Tibial nerve (tissue), 4 donors: ENCODE measurements around the gene C2orf81. TPM values are rescaled to one million over a fixed set of nuclear protein-coding genes. Genes with fewer than 3 reads are reported as not detected.
"Not testable (repeated sequence)": the region's sequence is repeated elsewhere in the genome, so short reads cannot be mapped to it uniquely, and the experiment has no call there.

Source experiments
- DNase-seq, 2 donors: peaks; one replicate each; pipeline ENCODE4 v3.0.0-alpha.2; 2019; ENCODE audit warnings: low spot score in 2 of 2
- H3K27ac ChIP-seq, 4 donors: fragments of 200-600 bp; sonication (generic) in 3 of 4; one replicate each; pipeline ENCODE4 v1.5.1; 2017 to 2019; ENCODE audit warnings: mild to moderate bottlenecking in 1 of 4
- H3K27me3 ChIP-seq, 2 donors: fragments of 200-600 bp; sonication (generic) in 1 of 2; one replicate each; pipeline versions ENCODE4 v1.5.1 to v1.6.0; 2017 to 2019
- H3K36me3 ChIP-seq, 3 donors: fragments of 200-600 bp; sonication (generic); one replicate each; pipeline ENCODE4 v1.5.1; 2018 to 2019
- H3K4me1 ChIP-seq, 4 donors: fragments of 200-600 bp; sonication (generic) in 3 of 4; one replicate each; pipeline ENCODE4 v1.5.1; 2017 to 2019
- H3K4me3 ChIP-seq, 4 donors: fragments of 200-600 bp; sonication (generic) in 3 of 4; one replicate each; pipeline ENCODE4 v1.5.1; 2017 to 2019; ENCODE audit warnings: mild to moderate bottlenecking in 1 of 4, moderate library complexity in 1 of 4
- H3K9me3 ChIP-seq, 4 donors: fragments of 200-600 bp; sonication (generic) in 3 of 4; one replicate each; pipeline ENCODE4 v1.5.1; 2017 to 2019
- CTCF ChIP-seq, 5 experiments: fragments of 200-600 bp in 3 of 5; fragments of 450-650 bp in 2 of 5; sonication (generic) in 3 of 5; IDR thresholded peaks; one replicate each; pipeline ENCODE4 v1.5.1; 2016 to 2019; ENCODE audit warnings: antibody characterized with exemption in 5 of 5, mild to moderate bottlenecking in 3 of 5, moderate library complexity in 2 of 5
- EP300 ChIP-seq, 2 donors: sonication (generic); formaldehyde crosslinking; IDR thresholded peaks; one replicate each; pipeline ENCODE4 v1.6.1; 2017; ENCODE audit warnings: antibody characterized with exemption in 2 of 2, mild to moderate bottlenecking in 1 of 2
- POLR2A ChIP-seq, 2 donors: fragments of 450-650 bp; IDR thresholded peaks; one replicate each; pipeline ENCODE4 v1.6.1; 2017; ENCODE audit warnings: antibody characterized with exemption in 2 of 2, mild to moderate bottlenecking in 2 of 2, moderate library complexity in 2 of 2
- WGBS, 2 donors: methylation state at CpG; one replicate each; pipeline ENCODE4 v1.1.5; 2018; 5-methylcytosine and 5-hydroxymethylcytosine counted together
- total RNA-seq, 4 donors: library from RNA; depleted of rRNA; stranded (reverse); fragments of >200 nt; gene quantifications; one replicate each; pipeline ENCODE4 v1.1.0, GENCODE V29; 2016

Gene C2orf81
- 10 to 100 TPM in 1 of 4 donors, 1 to 10 TPM in 3; 4.5 to 14.4 (median 5.3) TPM for total RNA-seq

- DNase-seq: peak; percentile 64 to 67
- peak in 1 of 2 donors; percentile 78 for TF ChIP-seq EP300 (IDR thresholded peaks at IDR 0.05)
- peak; percentile 26 to 40 for TF ChIP-seq POLR2A (IDR thresholded peaks at IDR 0.05)
- TF ChIP-seq CTCF (IDR thresholded peaks at IDR 0.05): no peak
- H3K4me1 ChIP-seq: peaks cover 0 to 27% (median 9%) of the 10 kb centered on the region in 4 donors
- H3K27ac ChIP-seq: peak within 1 kb of the TSS; percentile 2 to 88 (median 82)
- no peaks in the 10 kb centered on the region for H3K27me3 ChIP-seq
- peak within 1 kb of the TSS; percentile 42 to 70 (median 54) for H3K4me3 ChIP-seq
- WGBS, 2 donors: 0 to 1% methylated on average over 32 to 57 of the region's 57 CpGs
- H3K9me3 ChIP-seq: no peaks in the 10 kb centered on the region
- peaks cover 0 to 16% (median 0%) of the 10 kb centered on the region in 3 donors for H3K36me3 ChIP-seq
Observed at GRCh38 chr2:74421221-74421870, at the start of gene C2orf81, which contains the start of gene WDR54. C2orf81 (minus strand) TSS chr2:74421619; CDS start chr2:74421560, 59 bp downstream. WDR54 (plus strand) TSS chr2:74421730; CDS start chr2:74422154, 424 bp downstream.

GRCh38 chr2:74470742-74471141, 49.3 kb upstream of the C2orf81 start:
- H3K9me3 ChIP-seq, H3K27ac ChIP-seq, H3K27me3 ChIP-seq, DNase-seq, H3K4me3 ChIP-seq: not testable (repeated sequence)
- WGBS, 2 donors: 90% methylated on average over 12 of the region's 12 CpGs
- H3K36me3 ChIP-seq: peaks cover 0 to 20% (median 0%) of the 10 kb centered on the region in 3 donors
- H3K4me1 ChIP-seq: peaks cover 0 to 32% (median 18%) of the 10 kb centered on the region in 4 donors

GRCh38 chr2:74464406-74464805, 43.0 kb upstream of the C2orf81 start:
- H3K36me3 ChIP-seq: peaks cover 0 to 33% (median 0%) of the 10 kb centered on the region in 3 donors
- no peaks in the 10 kb centered on the region for H3K27me3 ChIP-seq
- no peak for DNase-seq
- peak overlapping the region in 3 of 4 donors; percentile 85 to 90 (median 89) for H3K27ac ChIP-seq
- H3K9me3 ChIP-seq: no peaks in the 10 kb centered on the region
- peaks cover 0 to 29% (median 12%) of the 10 kb centered on the region in 4 donors for H3K4me1 ChIP-seq
- 6 to 18% methylated on average over 7 to 8 of the region's 13 CpGs for WGBS, 2 donors
- peak overlapping the region; percentile 84 to 96 (median 88) for H3K4me3 ChIP-seq
- no peak for TF ChIP-seq POLR2A (IDR thresholded peaks at IDR 0.05)
- TF ChIP-seq CTCF (IDR thresholded peaks at IDR 0.05): no peak
- TF ChIP-seq EP300 (IDR thresholded peaks at IDR 0.05): no peak

GRCh38 chr2:74462786-74463105, 41.3 kb upstream of the C2orf81 start:
- 75 to 78% methylated on average over 4 of the region's 4 CpGs for WGBS, 2 donors
- Histone ChIP-seq H3K27ac (no peak overlapping the region), H3K9me3 (no peaks in the 10 kb centered on the region), H3K4me1 (peaks cover 0 to 38% (median 17%) of the 10 kb centered on the region in 4 donors), H3K27me3 (no peaks in the 10 kb centered on the region), H3K4me3 (no peak overlapping the region), H3K36me3 (peaks cover 0 to 33% (median 0%) of the 10 kb centered on the region in 3 donors)
- no peak for DNase-seq
- TF ChIP-seq CTCF (IDR thresholded peaks at IDR 0.05): no peak
- no peak for TF ChIP-seq POLR2A (IDR thresholded peaks at IDR 0.05)
- TF ChIP-seq EP300 (IDR thresholded peaks at IDR 0.05): no peak

- Histone ChIP-seq H3K4me3 (no peak overlapping the region), H3K9me3 (no peaks in the 10 kb centered on the region), H3K27ac (no peak overlapping the region), H3K36me3 (peaks cover 0 to 33% (median 0%) of the 10 kb centered on the region in 3 donors), H3K4me1 (peaks cover 0 to 42% (median 18%) of the 10 kb centered on the region in 4 donors), H3K27me3 (no peaks in the 10 kb centered on the region)
- WGBS, 2 donors: 85 to 88% methylated on average over 20 of the region's 20 CpGs
- no peak for TF ChIP-seq POLR2A (IDR thresholded peaks at IDR 0.05)
- TF ChIP-seq CTCF (IDR thresholded peaks at IDR 0.05): no peak
- no peak for TF ChIP-seq EP300 (IDR thresholded peaks at IDR 0.05)
- DNase-seq: no peak
Observed at GRCh38 chr2:74462054-74462785, 40.8 kb upstream of the C2orf81 start.
